Glutamatergic neuron (in vitro differentiated cells): Measurements from ENCODE around the gene MARK4. TPM values are rescaled to one million over a fixed set of nuclear protein-coding genes. Genes with fewer than 3 reads are reported as not detected.

Experiments
- DNase-seq: peaks from one replicate; pipeline ENCODE4 v3.0.0; 2022
- H3K27ac Mint-ChIP-seq: one replicate; pipeline ENCODE4 v1.8.0; 2020; ENCODE audit warnings: mild to moderate bottlenecking, mixed read lengths, inconsistent platforms; ENCODE audit not compliant: unreplicated experiment
- H3K27me3 Mint-ChIP-seq: one replicate; pipeline ENCODE4 v1.8.0; 2020; ENCODE audit warnings: mild to moderate bottlenecking, moderate library complexity, mixed read lengths, inconsistent platforms; ENCODE audit not compliant: unreplicated experiment
- H3K36me3 Mint-ChIP-seq: one replicate; pipeline ENCODE4 v1.8.0; 2020; ENCODE audit warnings: mild to moderate bottlenecking, mixed read lengths, inconsistent platforms; ENCODE audit not compliant: unreplicated experiment
- H3K4me1 Mint-ChIP-seq: one replicate; pipeline ENCODE4 v1.8.0; 2020; ENCODE audit warnings: mild to moderate bottlenecking, low read depth, mixed read lengths, inconsistent platforms; ENCODE audit not compliant: unreplicated experiment
- H3K4me3 Mint-ChIP-seq: one replicate; pipeline ENCODE4 v1.8.0; 2020; ENCODE audit warnings: mild to moderate bottlenecking, mixed read lengths, inconsistent platforms; ENCODE audit not compliant: unreplicated experiment
- H3K9me3 Mint-ChIP-seq: one replicate; pipeline ENCODE4 v1.8.0; 2020; ENCODE audit warnings: mild to moderate bottlenecking, moderate library complexity, mixed read lengths, inconsistent platforms; ENCODE audit not compliant: unreplicated experiment
- CTCF ChIP-seq: fragments of 200-600 bp; sonication (generic); IDR thresholded peaks from one replicate; pipeline ENCODE4 v1.5.0; 2021; ENCODE audit not compliant: partially characterized antibody, unreplicated experiment
- long read RNA-seq: library from polyadenylated mRNA; unstranded; transcript quantifications from one replicate; pipeline ENCODE4 v2.0.0, GENCODE V29; 2020; ENCODE audit not compliant: unreplicated experiment
- total RNA-seq: library from RNA; stranded (reverse); fragmentation: NEBNext Ultra II Directional; extraction: Animal tissue kit (Norgen Biotek cat#: 25700); gene quantifications from one replicate; pipeline ENCODE4 v1.2.1, GENCODE V29; 2021; ENCODE audit not compliant: unreplicated experiment

Gene MARK4
- total RNA-seq, result 110 TPM
- long read RNA-seq, partial matches to known transcripts, result 1 of 8 reads
- long read RNA-seq, other reads (novel, unspliced or antisense), result 7 of 8 reads

GRCh38 chr19:45250832-45251451 is at the start of gene MARK4:
MARK4 (plus strand) TSS chr19:45251271; CDS start chr19:45251589, 318 bp downstream.
- Mint-ChIP-seq H3K27me3 (peaks cover 7% of the 10 kb centered on the region), H3K4me3 (peak within 1 kb of the TSS; percentile 98), H3K36me3 (no peaks in the 10 kb centered on the region), H3K27ac (peak within 1 kb of the TSS; percentile 95), H3K4me1 (peaks cover 8% of the 10 kb centered on the region), H3K9me3 (peaks cover 2% of the 10 kb centered on the region)
- TF ChIP-seq CTCF, result no peak
- DNase-seq, result peak; percentile 78

DNA sequence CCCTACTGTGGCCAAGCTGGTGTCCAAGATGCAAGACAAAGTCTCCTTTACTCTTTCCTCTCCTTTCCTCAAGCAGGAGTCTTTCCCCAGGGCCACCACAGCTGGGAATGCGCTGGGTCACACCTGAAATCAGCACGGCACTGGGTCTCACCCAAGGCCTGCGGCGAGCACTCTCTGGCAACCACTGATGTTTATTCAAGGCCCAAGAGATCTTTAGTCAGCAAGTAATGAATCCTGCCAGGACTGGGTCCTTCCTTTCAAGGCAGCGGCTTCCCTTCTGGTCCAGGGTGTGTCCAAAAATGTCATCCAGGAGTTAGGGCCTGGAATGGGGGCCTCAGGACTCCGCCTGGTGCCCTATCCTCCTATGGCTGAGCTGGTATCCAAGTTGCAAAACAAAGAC is 48.4 kb upstream of the MARK4 start:
- TF ChIP-seq CTCF, result no peak
- H3K27me3 Mint-ChIP-seq, result peaks cover 7% of the 10 kb centered on the region
- DNase-seq, result no peak
- H3K4me3 Mint-ChIP-seq, result no peak overlapping the region
- H3K4me1 Mint-ChIP-seq, result no peaks in the 10 kb centered on the region
- no peak overlapping the region for H3K27ac Mint-ChIP-seq
- no peaks in the 10 kb centered on the region for H3K36me3 Mint-ChIP-seq
- H3K9me3 Mint-ChIP-seq, result no peaks in the 10 kb centered on the region

DNA sequence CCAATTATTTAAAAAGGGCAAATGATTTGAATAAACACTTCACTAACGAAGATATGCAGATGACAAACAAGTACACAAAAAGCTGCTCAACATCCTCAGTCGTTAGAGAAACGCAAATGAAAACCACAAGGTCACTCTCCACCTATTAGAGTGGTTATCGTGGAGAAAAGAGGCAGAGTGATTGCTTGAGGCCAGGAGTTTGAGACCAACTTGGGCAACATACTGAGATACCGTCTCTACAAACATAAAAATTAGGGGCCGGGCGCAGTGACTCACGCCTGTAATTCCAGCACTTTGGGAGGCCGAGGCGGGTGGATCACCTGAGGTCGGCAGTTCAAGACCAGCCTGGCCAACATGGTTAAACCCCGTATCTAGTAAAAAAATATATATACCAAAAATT is 45.3 kb upstream of the MARK4 start:
- Mint-ChIP-seq H3K36me3 (no peaks in the 10 kb centered on the region), H3K27me3 (peaks cover 2% of the 10 kb centered on the region), H3K27ac (no peak overlapping the region)

GRCh38 chr19:45206328-45206727 is 44.7 kb upstream of the MARK4 start:
- TF ChIP-seq CTCF, result no peak
- Mint-ChIP-seq H3K4me1 (no peaks in the 10 kb centered on the region), H3K36me3 (no peaks in the 10 kb centered on the region), H3K27me3 (peaks cover 2% of the 10 kb centered on the region), H3K4me3 (no peak overlapping the region), H3K9me3 (no peaks in the 10 kb centered on the region), H3K27ac (no peak overlapping the region)
- no peak for DNase-seq

More for the DNA sequence above, 45.3 kb upstream of the MARK4 start:
- Mint-ChIP-seq H3K4me3 (no peak overlapping the region), H3K9me3 (no peaks in the 10 kb centered on the region), H3K4me1 (no peaks in the 10 kb centered on the region)
- no peak for TF ChIP-seq CTCF
- DNase-seq, result no peak

- Mint-ChIP-seq H3K27ac (no peak overlapping the region), H3K4me1 (peaks cover 1% of the 10 kb centered on the region), H3K36me3 (no peaks in the 10 kb centered on the region), H3K4me3 (no peak overlapping the region), H3K9me3 (no peaks in the 10 kb centered on the region), H3K27me3 (peaks cover 8% of the 10 kb centered on the region)
- no peak for TF ChIP-seq CTCF
- DNase-seq, result no peak
These were observed 39.2 kb upstream of the MARK4 start for GRCh38 chr19:45211751-45212381.
